ENCODE results near the gene ZNF536.
"Not testable (repeated sequence)": the region's sequence is repeated elsewhere in the genome, so short reads cannot be mapped to it uniquely, and the experiment has no call there.

Gene ZNF536

GRCh38 chr19:30420881-30421280 lies 48.7 kb downstream of the ZNF536 start:
- DNase-seq = no peak

DNA sequence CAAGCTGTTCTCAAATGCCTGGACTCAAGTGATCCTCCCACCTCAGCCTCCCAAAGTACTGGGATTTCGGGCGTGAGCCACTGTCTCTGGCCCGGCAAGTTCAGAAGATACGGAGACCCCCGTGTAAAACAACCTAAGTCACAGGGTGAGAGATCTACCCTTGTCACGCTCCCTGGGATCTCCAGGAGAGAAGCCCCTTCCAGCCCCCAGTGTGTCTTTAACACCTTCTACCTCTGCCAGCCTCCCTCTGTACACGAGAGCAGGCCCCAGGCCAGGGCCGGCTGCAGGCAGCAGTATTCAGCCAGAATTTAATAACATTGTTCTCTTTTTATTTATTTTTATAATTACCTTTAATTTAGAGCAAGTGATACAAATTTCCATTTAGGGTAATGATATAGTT lies 49.4 kb downstream of the ZNF536 start:
- no peak for DNase-seq

GRCh38 chr19:30423481-30423880 lies 51.3 kb downstream of the ZNF536 start:
- DNase-seq = no peak

- no peak for DNase-seq
Observed at GRCh38 chr19:30425885-30426838, 54.0 kb downstream of the ZNF536 start.

DNA sequence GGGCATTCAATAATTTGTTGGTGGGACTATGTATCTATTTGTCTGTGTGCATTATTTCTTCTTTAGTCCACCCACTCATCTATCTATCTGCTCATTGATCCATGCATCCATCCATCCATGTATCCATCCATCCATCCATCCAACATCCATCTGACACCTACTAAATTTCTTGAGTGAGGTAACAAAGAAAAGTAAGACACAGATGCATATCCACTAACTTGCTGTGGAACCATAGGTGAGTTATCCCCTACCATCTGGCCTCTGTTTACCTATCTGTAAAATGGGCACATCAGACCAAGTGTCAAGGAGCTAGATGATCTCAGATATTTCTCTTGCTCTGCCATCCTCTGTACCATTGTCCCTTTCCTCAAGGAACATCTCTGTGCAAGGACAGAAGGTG lies 54.7 kb downstream of the ZNF536 start:
- no peak for DNase-seq

DNA sequence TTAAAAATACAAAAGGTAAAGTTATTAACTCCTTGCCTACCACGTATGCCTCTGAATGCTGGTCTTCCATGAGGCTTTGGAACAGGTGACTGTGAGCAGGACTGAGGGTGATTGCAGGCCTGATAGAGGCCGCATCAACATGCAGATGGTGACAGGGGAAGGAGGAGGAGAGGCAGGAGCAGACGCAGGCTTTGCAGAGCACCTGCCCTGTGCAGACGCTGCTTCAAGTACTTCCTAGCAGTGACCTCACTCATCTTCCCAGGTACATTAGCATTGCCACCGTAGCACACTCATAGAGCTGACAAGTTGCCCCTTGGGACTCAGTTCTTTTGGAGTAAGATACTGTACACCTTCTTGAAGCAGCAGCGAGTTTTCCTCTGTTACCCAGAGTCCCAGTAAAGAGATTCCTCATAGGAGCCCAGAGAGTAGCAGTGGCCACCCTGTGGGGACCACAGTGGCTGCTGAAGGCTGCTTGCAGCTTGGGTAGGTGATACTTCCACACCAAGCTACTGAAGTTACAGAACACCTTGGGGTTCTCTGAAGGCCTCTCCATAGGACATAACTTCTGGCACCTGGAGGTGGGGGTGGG lies 56.0 kb downstream of the ZNF536 start:
- no peak for DNase-seq

DNA sequence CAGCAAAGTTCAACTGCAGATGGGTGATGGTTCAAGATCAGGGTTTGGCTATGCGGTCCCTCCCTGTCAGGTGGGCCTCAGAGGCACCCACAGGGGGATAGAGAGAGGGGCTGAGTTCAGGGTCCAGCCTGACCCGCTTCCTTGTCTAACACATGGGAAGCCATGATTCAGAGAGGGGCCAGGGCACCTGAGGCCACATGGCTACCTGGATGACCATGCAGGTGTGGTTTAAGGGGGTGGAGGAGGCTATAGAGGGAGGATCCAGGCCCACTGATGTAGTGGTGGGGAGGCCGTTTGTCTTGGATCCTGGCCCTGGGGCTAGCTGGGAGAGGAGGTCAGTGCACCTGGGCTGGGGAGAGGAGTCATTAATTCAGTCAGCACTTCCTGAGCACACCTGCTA lies 56.7 kb downstream of the ZNF536 start:
- DNase-seq = no peak

DNA sequence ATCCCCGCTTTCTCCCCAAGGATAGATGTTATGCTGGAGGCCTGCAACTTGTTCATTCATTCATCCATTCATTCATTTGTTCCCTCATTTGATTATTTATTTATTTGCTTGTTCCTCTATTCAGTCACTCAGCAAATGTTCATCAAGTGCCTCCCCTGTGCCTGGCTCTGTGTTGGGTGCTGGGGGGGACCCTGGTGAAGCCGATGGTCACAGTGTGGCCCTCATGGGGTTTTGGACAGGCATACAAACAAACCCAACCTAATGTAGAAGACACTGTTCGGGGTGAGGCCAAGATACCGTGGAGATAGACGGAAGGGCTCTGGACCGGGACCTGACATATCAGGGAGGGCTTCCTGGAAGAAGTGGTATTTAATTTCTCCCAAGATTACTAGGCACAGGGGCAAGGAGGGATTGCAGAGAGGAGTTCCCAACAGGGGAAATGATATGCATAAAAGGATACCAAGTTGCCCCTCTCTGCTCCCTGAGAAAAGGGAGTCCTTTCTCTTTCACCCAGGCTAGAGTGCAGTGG lies 58.1 kb downstream of the ZNF536 start:
- no peak for DNase-seq

- no peak for DNase-seq
Observed at GRCh38 chr19:30431591-30431990, 59.4 kb downstream of the ZNF536 start.

DNA sequence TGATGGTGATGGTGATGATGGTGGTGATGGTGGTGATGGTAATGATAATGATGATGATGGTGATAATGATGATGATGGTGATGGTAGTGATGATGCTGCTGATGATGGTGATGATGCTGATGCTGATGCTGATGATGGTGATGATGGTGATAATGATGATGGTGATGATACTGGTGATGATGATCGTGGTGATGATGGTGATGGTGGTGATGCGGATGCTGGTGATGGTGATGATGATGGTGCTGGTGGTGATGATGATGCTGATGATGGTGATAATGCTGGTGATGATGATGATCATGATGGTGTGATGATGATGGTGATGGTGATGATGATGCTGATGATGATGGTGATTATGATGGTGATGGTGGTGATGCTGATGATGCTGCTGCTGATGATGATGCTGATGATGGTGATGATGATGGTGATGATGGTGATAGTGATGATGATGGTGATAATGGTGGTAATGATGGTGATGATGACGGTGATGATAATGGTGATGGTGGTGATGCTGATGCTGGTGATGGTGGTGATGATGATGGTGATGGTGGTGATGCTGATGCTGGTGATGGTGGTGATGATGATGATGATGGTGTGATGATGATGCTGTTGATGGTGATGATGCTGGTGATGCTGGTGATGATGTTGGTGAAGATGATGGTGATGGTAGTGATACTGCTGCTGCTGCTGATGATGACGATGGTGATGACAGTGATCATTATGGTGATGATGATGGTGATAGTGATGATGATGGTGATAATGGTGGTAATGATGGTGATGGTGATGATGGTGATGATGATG lies 62.8 kb downstream of the ZNF536 start:
- DNase-seq = no peak

- no peak for DNase-seq
Observed at GRCh38 chr19:30437869-30438268, 65.7 kb downstream of the ZNF536 start.

- DNase-seq = no peak
Observed at GRCh38 chr19:30439310-30439709, 67.1 kb downstream of the ZNF536 start.

- no peak for DNase-seq
Observed at GRCh38 chr19:30441011-30441410, 68.8 kb downstream of the ZNF536 start.

DNA sequence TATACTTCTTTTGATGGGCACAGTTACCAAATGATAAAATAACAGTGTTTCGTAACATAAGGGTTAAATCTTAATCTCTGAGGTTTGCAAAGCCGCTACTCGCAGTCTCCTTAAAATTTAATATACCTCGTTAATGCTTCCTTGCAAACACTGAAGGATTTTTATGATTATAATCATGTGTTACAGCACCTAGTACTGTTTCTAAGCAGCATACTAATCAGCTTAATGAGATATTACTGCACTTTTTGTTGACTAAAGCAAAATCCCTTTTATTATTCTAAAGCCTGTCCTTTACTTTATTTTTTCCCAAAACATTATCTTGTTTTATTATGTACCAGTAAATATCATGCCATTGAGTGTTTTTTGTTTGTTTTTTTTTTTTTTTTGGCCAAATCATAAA lies 70.5 kb downstream of the ZNF536 start:
- no peak for DNase-seq

GRCh38 chr19:30443531-30444252 lies 71.5 kb downstream of the ZNF536 start:
- DNase-seq = no peak

GRCh38 chr19:30444253-30444671 lies 72.1 kb downstream of the ZNF536 start:
- DNase-seq = no peak

- DNase-seq = no peak
Observed at GRCh38 chr19:30444686-30445232, 72.6 kb downstream of the ZNF536 start.

GRCh38 chr19:30445385-30445784 lies 73.2 kb downstream of the ZNF536 start:
- no peak for DNase-seq

DNA sequence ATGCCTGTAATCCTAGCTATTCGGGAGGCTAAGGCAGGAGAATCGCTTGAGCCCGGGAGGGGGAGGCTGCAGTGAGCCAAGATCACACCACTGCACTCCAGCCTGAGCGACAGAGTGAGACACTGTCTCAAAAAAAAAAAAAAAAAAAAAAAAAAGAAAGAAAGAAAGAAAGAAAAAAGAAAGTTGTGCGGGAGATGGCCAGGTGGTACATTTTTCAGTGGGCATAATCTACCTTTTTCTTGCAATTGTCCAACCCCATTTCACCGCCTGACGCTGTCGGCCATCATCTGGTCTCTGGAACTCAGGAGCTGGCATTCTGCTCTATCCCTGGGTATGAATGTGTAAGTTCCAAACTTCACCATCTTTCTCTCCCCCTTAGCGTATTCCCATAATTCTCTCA lies 73.9 kb downstream of the ZNF536 start:
- DNase-seq = not testable (repeated sequence)

- DNase-seq = no peak
Observed at GRCh38 chr19:30446850-30447552, 74.8 kb downstream of the ZNF536 start.

DNA sequence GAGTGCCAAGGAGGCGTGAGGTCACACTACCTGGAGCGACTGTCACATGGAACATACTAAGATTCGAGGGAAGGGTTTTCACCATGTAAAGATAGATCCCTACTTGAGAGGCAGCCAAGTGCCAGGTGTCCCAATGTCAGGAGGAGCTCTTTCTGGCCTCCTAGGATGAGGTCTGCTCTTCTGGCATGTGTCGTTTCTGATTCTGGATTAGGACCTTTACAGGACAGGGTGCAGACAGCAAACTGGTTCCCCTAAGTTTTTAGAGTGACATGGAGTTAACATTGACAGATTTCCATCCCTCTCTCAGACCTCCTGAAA lies 75.3 kb downstream of the ZNF536 start:
- DNase-seq = no peak
